GM19240 (cell line): Measurements from ENCODE around the gene TDRD7.

ENCODE experiments used
- DNase-seq: peaks from one replicate; pipeline ENCODE4 v3.0.0; 2011; ENCODE audit warnings: low spot score; ENCODE audit not compliant: insufficient read length

The TDRD7 gene

DNA sequence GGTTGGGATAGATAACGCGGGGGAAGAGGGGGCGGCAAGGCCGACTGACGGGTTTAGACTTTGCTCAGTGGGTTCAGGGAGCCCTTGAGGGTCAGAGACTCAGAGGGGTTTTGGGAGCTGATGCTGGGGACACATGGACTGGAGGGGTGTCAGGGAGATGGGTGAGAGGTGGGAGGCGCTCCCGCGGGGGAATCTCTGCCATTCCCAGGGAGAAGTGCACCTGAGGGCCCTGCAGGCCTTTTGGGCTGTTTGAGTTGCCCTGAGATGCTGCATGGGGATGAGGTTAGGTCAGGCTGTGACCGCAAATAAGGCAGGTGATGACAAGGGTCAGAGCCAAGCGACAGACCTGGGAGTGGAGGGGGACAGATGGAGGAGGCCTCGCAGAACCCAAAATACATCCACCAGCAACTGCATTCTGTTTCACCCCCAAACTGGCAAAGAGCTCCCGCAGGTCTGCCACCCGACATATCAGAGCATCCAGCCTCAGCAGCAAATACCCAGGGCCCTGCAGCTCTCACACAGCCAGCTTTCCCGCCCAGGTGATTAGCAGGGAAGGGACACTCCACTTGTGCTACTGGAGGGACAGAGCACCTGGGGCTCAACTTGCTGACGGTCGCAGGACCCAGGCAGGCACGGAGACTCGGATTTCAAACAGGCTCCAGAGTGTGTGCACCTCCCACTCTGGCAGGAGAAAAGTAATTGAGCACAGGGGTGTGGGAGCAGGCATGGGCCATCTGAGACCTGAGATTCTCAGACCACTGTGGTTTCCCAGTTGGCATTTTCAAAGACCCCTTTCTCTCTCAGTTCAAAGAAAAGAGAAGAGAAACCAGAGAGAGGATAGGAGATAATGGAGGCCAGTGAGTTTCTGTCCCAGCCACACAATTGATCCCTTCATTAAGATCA is 116.0 kb downstream of the TDRD7 start:
- no peak for DNase-seq

DNA sequence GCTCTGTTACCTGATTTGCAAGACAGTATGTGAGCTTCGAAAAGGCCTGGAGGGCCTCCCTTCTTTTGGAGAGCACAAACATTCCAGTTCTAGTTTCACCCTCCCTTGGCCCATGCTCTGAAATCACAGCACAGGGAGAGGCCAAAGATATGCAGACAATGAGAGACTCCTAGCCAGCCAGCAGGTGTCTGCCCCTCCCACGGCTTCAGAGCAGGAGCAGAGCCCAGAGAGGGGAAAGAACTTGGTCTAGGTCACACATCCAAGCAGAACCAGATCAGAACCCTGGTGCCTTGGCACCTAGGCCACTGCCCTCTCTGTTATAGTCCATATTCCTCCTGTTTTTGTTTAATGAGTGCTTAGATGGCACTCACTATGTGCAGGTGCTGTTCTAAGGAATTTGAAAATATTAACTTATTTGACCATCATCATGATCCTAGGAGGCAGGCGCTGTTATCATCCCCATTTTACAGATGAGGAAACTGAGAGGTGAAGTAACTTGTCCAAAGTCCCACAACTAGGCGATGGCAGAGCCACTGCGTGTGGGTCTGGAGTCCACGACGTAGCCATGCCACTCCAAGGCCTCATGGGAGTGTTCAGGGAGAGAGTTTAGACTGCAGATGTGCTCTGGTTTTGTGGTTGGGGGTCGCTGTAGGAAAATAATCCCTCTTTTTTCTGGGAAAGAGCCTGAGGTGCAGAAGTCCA is 116.8 kb downstream of the TDRD7 start:
- no peak for DNase-seq

DNA sequence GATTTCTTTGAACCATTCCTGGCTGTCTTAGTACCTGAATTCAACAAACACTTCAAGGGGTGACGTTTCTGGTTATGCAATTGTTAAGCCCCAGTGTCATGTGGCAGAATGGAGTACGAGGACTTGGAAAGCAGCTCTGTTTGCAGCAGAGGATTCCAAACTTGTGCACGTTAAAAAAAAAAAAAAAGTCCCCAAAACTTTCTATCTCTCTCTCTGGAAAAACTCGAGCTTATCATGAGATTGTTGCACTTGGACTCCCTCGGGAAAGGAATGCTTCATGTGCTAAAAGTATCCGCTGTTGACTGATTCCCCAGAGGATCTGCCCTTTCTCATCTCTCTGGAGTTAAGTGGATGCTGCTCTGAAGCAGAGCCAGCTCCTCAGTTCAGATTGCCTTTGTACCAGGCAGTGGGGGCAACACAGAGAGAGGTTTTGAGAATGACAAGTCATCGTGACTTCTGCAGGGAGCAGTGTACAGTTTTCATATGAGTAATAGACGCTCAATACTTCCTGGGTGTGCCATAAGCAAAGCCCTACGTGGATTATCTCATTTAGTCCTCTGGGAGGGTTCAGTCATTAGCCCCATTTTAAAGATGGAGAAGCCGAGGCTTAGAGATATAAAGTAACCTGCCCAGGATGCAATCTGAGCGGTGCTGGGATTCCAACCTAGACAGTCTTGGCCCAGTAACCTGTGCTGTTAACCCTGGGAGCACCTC is 117.6 kb downstream of the TDRD7 start:
- peak; percentile 40 for DNase-seq

DNA sequence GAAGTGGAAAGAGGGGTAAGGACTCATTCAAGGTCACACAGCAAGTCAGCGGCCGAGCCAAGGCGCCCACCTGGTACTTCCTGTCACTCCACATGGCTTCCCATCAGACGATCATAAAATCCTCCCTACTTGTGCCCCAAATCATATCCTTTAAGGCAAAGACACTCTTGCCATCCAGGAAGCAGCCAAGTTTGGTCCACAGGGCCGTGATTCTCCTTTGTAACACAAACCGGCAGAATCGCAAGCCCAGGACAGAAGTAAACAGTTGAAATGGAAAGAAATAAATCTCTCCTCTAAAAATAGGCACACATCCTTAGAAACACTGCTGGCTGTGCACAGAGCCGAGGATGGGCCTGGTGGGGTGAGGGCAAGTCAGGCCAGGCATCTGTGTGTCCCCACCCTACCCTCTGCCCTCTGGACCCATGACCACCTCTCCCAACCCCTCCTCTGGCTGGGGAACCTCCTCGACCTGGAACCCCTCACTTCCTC is 120.0 kb downstream of the TDRD7 start:
- DNase-seq = no peak

DNA sequence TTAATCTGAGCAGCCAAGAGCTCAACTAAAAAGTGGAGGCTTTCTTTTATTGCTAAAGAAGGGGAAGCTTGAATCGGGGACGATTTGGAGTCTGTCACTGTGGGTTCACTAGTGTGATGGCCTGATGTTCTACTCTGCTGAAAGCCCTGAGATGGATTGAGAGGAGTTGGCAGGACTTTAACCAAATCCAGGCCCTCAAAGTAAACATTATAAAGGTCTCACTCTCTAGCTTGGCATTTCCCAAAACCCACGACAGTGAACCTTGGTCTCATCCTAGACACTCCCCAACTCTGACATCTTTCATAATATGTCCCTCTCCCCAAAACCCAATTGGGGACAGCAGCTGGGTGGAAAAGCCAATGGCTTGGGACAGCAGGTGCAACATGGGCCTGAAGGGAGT is 122.3 kb downstream of the TDRD7 start:
- no peak for DNase-seq

DNA sequence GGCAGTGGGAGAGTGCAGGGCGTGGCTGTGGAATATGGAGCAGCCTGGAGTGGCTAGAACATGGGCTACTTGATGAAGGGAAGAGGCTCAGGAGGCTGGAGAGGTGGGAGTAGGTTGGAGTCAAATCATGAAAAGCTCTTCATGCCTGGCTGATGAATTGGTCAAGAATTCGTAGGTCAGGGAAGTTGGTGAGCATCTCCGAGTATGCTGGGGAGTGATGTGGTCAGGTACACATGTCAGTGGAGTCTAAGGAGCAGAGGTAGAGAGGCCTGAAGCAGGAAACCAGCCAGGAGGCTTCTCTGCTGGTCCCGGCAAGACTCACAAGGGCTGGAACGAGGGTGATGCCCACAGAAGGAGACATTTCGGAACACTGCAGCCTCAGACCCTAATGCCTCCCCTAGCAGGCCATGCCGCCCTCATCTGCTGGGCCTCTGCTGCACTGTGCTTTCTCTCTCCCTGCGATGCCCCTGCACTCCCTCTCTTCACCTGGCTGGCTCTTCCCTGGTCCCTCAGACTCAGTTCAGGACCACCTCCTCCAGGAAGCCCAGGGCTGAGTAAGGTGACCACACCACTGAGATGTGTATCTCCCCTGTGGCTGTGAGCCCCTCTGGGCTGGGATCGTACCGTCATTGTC is 123.2 kb downstream of the TDRD7 start:
- DNase-seq = no peak

DNA sequence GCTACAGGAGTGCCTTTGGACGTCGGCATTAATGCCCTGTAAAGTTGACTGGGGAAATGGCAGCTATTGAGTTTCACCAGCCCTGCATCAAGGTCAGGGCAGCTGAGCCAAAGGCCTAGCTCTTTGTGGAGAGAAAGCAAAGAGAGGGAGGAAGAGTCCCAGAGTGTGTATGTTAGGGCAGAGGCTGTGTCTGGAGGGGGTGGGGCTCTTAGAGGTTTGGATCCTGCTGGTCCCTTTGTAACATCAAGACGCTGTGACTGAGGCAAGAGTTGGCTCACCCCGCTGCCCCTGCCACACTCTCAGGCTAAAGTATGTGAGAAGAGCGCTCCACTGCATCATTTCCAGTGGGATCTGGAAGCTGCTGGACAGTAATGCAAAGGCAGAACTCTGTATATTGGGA is 123.9 kb downstream of the TDRD7 start:
- no peak for DNase-seq

DNA sequence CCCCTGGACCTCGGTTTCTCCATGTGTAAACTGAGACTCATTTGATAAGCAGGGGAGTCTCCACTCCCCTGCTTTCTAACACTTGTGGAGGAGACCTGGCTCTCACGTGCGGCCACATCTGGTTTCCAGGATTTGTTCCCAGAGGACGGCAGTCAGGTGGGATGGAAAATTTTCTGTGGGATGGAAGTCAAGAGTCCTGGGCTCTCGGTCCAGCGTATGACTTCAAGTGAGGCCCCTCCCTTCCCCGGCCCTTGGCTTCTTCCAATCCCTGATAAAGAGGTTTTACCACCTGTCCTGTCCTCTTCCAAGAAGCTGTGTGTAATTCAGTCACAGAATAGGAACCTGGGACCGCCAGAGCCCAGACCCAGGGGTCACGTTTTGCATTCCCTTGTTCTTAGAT is 124.6 kb downstream of the TDRD7 start:
- no peak for DNase-seq

DNA sequence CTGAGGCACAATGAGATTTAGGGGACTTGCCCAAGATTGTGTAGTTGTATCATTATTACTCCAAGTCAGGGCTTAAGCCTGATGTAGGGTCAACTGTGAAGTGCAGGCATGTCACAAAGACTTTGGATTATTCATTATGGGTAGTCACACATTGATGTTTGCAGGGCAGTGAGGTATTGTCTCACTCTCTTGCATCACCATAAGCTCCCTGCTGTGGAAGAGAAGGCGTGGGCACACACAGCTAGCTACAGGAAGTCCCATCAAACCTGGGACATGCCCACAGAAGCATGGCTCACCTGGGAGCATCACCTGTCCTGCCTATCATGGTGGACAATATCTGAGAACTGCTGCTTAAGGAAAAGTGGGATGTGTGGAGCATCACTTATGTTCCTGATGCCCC is 131.7 kb downstream of the TDRD7 start:
- no peak for DNase-seq

DNA sequence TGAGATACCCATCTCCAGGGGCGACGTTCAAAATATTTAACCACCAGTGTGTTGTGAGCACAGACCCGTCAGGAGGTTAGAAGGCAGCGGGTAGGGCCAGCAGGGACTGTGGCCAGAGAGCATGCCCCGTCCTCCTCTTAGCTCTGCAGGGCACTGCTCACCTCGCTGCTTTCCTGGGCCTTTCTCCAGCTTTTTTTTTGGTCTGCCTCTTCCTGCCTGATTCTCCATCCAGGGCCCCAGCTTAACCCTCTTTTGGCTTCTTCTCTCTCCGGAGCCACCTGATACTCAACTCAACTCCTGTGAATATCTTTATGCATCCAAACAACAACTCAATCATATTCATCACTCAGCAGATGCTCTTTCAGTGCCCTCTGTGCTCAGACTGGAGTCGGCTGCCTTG is 133.6 kb downstream of the TDRD7 start:
- DNase-seq = no peak
